Progenitor cell of endocrine pancreas (in vitro differentiated cells): ENCODE measurements around the gene RABGAP1L. TPM values are rescaled to one million over a fixed set of nuclear protein-coding genes. Genes with fewer than 3 reads are reported as not detected.
"Not testable (repeated sequence)": the region's sequence is repeated elsewhere in the genome, so short reads cannot be mapped to it uniquely, and the experiment has no call there.

Experiments
- DNase-seq: peaks from one replicate; pipeline ENCODE4 v3.0.0; 2021; ENCODE audit warnings: low spot score; ENCODE audit not compliant: unreplicated experiment
- H3K27ac Mint-ChIP-seq: 2 replicates; pipeline ENCODE4 v1.8.0; 2021; ENCODE audit warnings: mild to moderate bottlenecking, moderate library complexity, mixed read lengths
- H3K27me3 Mint-ChIP-seq: 2 replicates; pipeline ENCODE4 v1.8.0; 2021; ENCODE audit warnings: mixed read lengths
- H3K36me3 Mint-ChIP-seq: 2 replicates; pipeline ENCODE4 v1.8.0; 2022; ENCODE audit warnings: mixed read lengths; ENCODE audit not compliant: insufficient read depth
- H3K4me1 Mint-ChIP-seq: 2 replicates; pipeline ENCODE4 v1.8.0; 2021; ENCODE audit warnings: low read depth, mixed read lengths
- H3K4me3 Mint-ChIP-seq: 2 replicates; pipeline ENCODE4 v1.8.0; 2021; ENCODE audit warnings: low read depth, mild to moderate bottlenecking, moderate library complexity, mixed read lengths
- H3K9me3 Mint-ChIP-seq: 2 replicates; pipeline ENCODE4 v1.8.0; 2021; ENCODE audit warnings: low read depth, mixed read lengths
- total RNA-seq: library from RNA; stranded (reverse); gene quantifications from 2 replicates; pipeline ENCODE4 v1.2.1, GENCODE V29; 2021
- TF ChIP-seq, protein P1 (sequence below): fragments of 200-600 bp; sonication (generic); IDR thresholded peaks from one replicate; pipeline ENCODE4 v1.5.0; 2021; ENCODE audit warnings: antibody characterized with exemption, mild to moderate bottlenecking; ENCODE audit not compliant: unreplicated experiment

RABGAP1L gene
- total RNA-seq, 1 donor from 2014 or later = 55.2 TPM

- no peak for DNase-seq
- Mint-ChIP-seq H3K27ac (no peak overlapping the region), H3K27me3 (no peaks in the 10 kb centered on the region), H3K4me3 (no peak overlapping the region), H3K4me1 (peaks cover 3% of the 10 kb centered on the region), H3K36me3 (no peaks in the 10 kb centered on the region), H3K9me3 (peaks cover 5% of the 10 kb centered on the region)
- TF ChIP-seq, protein P1, sequence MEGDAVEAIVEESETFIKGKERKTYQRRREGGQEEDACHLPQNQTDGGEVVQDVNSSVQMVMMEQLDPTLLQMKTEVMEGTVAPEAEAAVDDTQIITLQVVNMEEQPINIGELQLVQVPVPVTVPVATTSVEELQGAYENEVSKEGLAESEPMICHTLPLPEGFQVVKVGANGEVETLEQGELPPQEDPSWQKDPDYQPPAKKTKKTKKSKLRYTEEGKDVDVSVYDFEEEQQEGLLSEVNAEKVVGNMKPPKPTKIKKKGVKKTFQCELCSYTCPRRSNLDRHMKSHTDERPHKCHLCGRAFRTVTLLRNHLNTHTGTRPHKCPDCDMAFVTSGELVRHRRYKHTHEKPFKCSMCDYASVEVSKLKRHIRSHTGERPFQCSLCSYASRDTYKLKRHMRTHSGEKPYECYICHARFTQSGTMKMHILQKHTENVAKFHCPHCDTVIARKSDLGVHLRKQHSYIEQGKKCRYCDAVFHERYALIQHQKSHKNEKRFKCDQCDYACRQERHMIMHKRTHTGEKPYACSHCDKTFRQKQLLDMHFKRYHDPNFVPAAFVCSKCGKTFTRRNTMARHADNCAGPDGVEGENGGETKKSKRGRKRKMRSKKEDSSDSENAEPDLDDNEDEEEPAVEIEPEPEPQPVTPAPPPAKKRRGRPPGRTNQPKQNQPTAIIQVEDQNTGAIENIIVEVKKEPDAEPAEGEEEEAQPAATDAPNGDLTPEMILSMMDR = no peak
Observed at GRCh38 chr1:174407665-174408064, 248.3 kb downstream of the RABGAP1L start.

- TF ChIP-seq, protein P1 = no peak
- H3K9me3 Mint-ChIP-seq = peaks cover 5% of the 10 kb centered on the region
- no peak for DNase-seq
- H3K27me3 Mint-ChIP-seq = no peaks in the 10 kb centered on the region
- no peaks in the 10 kb centered on the region for H3K36me3 Mint-ChIP-seq
- peaks cover 3% of the 10 kb centered on the region for H3K4me1 Mint-ChIP-seq
- H3K27ac Mint-ChIP-seq = no peak overlapping the region
- H3K4me3 Mint-ChIP-seq = no peak overlapping the region
Observed at GRCh38 chr1:174408146-174408545, 248.8 kb downstream of the RABGAP1L start.

- H3K4me3 Mint-ChIP-seq, H3K27me3 Mint-ChIP-seq, H3K36me3 Mint-ChIP-seq, H3K27ac Mint-ChIP-seq, DNase-seq, H3K4me1 Mint-ChIP-seq, H3K9me3 Mint-ChIP-seq: not testable (repeated sequence)
Observed at GRCh38 chr1:174409801-174410200, 250.5 kb downstream of the RABGAP1L start.

DNA sequence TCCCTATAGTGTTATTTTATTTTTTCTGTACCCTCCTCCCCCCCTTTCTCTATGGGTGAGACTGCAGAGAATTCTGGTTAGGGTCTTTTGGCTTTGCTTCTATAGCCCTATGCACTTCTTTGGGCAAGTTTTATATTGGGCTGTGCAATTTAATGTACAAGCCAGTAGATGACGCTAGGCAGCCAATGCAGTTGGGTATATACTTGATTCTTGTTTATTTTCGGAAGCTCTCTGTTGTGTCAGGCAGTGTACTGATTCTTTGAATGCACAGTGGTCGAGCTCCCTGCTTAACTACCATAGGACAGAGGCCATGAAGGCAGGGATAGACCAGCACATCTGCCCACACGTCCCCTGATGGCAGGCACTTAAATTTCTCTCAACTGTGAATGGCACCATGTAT is 254.3 kb downstream of the RABGAP1L start:
- Mint-ChIP-seq H3K27ac (no peak overlapping the region), H3K9me3 (peaks cover 5% of the 10 kb centered on the region), H3K4me1 (peaks cover 3% of the 10 kb centered on the region), H3K27me3 (no peaks in the 10 kb centered on the region), H3K36me3 (no peaks in the 10 kb centered on the region), H3K4me3 (no peak overlapping the region)
- TF ChIP-seq, protein P1 = no peak
- DNase-seq = no peak

DNA sequence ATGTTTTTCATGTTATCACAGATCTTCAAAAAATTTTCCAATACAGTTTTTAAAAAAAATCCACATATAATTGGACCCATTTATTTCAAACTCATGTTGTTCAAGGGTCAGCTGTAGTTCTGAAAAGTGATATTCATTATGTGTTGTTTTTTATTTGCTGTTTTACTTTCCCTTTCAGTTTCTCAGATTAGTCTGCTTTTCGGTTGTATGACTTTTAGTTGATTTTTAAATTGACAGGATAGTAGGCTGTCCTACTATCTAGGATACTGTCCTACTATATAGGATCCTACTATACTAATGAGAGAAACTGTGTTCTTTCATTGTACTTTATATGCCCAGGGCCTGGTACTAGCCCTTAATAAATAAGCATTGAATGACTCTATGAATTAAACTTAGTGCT is 254.9 kb downstream of the RABGAP1L start:
- Mint-ChIP-seq H3K4me3 (no peak overlapping the region), H3K27ac (no peak overlapping the region)
- no peak for DNase-seq

GRCh38 chr1:174415506-174415905 is 256.2 kb downstream of the RABGAP1L start:
- Mint-ChIP-seq H3K27me3 (no peaks in the 10 kb centered on the region), H3K9me3 (no peaks in the 10 kb centered on the region), H3K27ac (no peak overlapping the region), H3K36me3 (no peaks in the 10 kb centered on the region), H3K4me3 (no peak overlapping the region), H3K4me1 (no peaks in the 10 kb centered on the region)
- TF ChIP-seq, protein P1 = no peak
- no peak for DNase-seq

More for the DNA sequence above, 254.9 kb downstream of the RABGAP1L start:
- TF ChIP-seq, protein P1 = no peak
- H3K4me1 Mint-ChIP-seq = peaks cover 3% of the 10 kb centered on the region
- peaks cover 5% of the 10 kb centered on the region for H3K9me3 Mint-ChIP-seq
- no peaks in the 10 kb centered on the region for H3K36me3 Mint-ChIP-seq
- no peaks in the 10 kb centered on the region for H3K27me3 Mint-ChIP-seq
